NCI-H345 treated with DMSO at 0.1 percent for 48 hours (cell line): Measurements from ENCODE around the gene CDK4.
"Not testable (repeated sequence)": the region's sequence is repeated elsewhere in the genome, so short reads cannot be mapped to it uniquely, and the experiment has no call there.

Experiments
- DNase-seq: peaks from one replicate; lab custom pipeline; 2025; ENCODE audit not compliant: unreplicated experiment; lab: John Stamatoyannopoulos, UW

Gene CDK4

DNA sequence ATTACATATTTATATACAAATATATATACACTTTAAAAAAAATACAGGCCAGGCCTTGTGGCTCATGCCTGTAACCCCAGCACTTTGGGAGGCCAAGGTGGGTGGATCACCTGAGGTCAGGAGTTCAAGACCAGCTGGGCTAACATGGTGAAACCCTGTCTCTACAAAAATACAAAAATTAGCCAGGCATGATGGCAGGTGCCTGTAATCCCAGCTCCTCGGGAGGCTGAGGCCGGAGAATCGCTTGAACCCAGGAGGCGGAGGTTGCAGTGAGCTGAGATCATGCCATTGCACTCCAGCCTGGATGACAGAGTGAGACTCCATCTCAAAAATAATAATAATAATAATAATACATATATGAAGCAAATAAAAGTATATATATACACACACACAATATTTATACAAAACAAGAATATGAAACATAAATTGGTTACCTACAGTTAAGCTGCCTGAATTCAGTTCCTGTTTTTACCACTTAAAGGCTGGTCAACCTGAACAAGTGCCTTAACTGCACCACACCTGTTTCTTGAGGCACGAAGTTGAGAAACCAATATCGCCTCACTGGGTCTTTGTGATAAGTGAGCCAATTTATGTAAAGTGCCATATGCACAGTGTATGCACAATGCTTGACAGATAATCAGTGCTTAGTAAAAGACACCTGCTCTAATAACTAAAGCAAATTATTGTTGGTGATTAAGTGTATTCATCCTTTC, 36.9 kb downstream of the CDK4 start:
- DNase-seq, result not testable (repeated sequence)

DNA sequence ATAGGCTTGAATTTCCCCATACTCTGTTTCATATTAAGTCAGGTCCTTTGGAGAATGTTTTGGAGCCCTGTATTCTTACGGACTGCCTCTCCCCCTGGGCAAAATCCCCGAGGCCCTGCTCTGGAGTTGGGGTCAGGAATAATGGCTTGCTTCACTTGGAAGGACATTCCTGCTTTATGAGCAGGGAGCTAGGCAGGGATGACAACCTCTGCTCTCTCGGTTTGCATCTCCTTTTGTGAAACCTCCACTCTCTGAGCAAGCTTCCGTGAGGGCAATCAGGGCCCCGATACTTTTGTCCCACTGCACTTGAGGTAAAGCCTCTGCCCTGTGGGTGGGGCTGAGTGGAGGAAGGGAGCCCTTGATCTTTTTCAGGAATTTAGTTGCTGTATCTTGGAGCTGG, 38.9 kb downstream of the CDK4 start:
- DNase-seq, result no peak

DNA sequence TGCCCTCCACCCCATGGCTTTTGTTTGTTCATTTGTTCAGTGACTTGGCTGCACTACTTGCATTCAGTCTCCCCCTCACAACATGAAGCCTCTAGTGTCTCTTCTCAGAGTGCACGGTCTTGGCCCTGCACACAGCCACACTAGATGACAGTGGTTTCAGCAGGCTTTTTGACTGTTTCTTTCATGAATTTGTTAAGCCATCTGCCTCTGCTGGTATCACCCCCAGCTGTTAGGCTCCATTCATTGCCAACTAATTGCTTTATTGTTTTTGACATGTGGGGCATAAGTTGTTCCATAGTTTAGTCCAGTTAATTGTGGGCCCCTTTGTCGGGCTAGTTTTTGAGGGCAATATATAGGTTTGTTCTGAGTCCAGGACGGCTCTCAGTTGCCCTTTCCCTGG, 39.4 kb downstream of the CDK4 start:
- DNase-seq, result no peak

- no peak for DNase-seq
Observed at GRCh38 chr12:57708296-57708695, 43.8 kb downstream of the CDK4 start.

DNA sequence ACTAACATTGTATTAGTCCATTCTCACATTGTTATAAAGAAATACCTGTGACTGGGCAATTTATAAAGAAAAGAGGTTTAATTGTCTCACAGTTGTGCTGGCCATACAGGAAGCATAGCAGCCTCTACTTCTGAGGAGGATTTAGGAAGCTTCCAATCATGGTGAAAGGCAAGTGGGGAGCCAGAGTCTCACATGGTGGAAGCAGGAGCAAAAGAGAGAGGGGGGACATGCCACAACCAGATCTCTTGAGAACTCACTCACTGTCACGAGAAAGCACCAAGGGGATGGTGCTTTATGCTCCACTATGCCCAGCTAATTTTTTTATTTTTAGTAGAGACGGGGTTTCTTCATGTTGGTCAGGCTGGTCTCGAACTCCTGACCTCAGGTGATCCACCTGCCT, 44.9 kb downstream of the CDK4 start:
- no peak for DNase-seq

DNA sequence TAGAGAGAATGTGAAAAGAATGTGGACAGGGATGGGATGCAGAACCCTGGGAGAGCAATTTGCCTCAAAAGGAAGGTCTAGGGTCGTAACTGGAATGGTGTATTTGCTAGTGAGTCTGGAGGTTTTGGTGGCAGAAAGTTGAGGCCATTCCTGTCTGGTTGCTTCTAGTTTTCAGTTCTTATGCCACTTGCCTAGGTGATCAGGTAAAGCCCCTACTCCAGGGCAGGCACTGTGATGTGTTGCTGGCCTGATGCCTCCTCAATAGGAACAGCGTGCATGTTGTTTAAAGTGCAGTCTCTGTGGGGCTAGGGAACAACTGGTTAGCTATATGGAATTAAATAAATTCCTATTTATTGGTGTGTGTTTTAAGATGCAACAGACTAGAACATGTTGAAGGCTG, 51.8 kb downstream of the CDK4 start:
- DNase-seq, result no peak

DNA sequence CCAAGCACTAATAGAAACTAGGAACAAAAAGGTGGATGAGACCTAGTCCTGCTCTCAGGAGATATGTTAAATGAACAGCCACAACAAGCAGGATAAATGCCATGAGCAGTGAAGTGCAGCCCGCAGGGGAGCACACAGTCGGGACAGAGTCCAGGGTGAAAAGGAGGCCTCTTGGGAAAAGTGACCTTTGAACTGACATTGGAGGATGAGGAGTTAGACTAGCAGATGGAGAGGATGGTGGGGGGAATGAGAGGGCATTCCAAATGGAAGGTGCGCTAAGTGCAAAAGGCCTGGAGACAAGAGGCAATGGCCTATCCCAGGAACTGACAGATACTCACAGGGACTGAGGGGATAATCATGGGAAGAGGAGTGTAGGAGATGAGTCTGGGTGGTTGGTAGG, 53.7 kb downstream of the CDK4 start:
- no peak for DNase-seq
